GM23338 (cell line): ENCODE measurements around the gene GUCY2C. TPM values are rescaled to one million over a fixed set of nuclear protein-coding genes. Genes with fewer than 3 reads are reported as not detected.

ENCODE experiments used
- ATAC-seq: fragments of 200-7000 bp; cut with Tn5 transposase; 3 replicates; pipeline ENCODE4 v1.9.1; 2020
- DNase-seq: peaks from one replicate; pipeline ENCODE4 v3.0.0-alpha.2; 2015; ENCODE audit warnings: low spot score
- H2AFZ ChIP-seq: fragments of 200-600 bp; sonication (generic); 2 replicates; pipeline ENCODE4 v1.8.0; 2016; ENCODE audit warnings: antibody characterized with exemption, mild to moderate bottlenecking, moderate library complexity
- H3F3A ChIP-seq: fragments of 200-600 bp; sonication (generic); replicated peaks from 2 replicates; pipeline ENCODE4 v1.8.0; 2017; ENCODE audit warnings: antibody characterized with exemption, mixed run types, low read depth
- H3K27ac ChIP-seq: fragments of 200-600 bp; sonication (generic); 2 replicates; pipeline ENCODE4 v1.6.1; 2016; ENCODE audit warnings: low read depth
- H3K27me3 ChIP-seq: fragments of 200-600 bp; sonication (generic); 2 replicates; pipeline ENCODE4 v1.8.0; 2016; ENCODE audit warnings: mild to moderate bottlenecking, mixed run types, moderate library complexity; ENCODE audit not compliant: insufficient read depth
- H3K36me3 ChIP-seq: fragments of 200-600 bp; sonication (generic); 2 replicates; pipeline ENCODE4 v1.8.0; 2016; ENCODE audit warnings: mild to moderate bottlenecking; ENCODE audit not compliant: insufficient read depth
- H3K4me1 ChIP-seq: fragments of 200-600 bp; sonication (generic); 2 replicates; pipeline ENCODE4 v1.8.0; 2016; ENCODE audit warnings: mild to moderate bottlenecking, moderate library complexity; ENCODE audit not compliant: insufficient read depth
- H3K4me2 ChIP-seq: fragments of 200-600 bp; sonication (generic); 2 replicates; pipeline ENCODE4 v1.7.1; 2017; ENCODE audit warnings: mixed run types
- H3K4me3 ChIP-seq: fragments of 200-600 bp; sonication (generic); 2 replicates; pipeline ENCODE4 v1.6.1; 2016; ENCODE audit warnings: mixed run types
- H3K79me2 ChIP-seq: fragments of 200-600 bp; sonication (generic); replicated peaks from 2 replicates; pipeline ENCODE4 v1.8.0; 2017; ENCODE audit warnings: mild to moderate bottlenecking; ENCODE audit not compliant: insufficient read depth
- H3K9me2 ChIP-seq: fragments of 200-600 bp; sonication (generic); 2 replicates; pipeline ENCODE4 v1.8.0; 2017; ENCODE audit not compliant: insufficient read depth
- H4K20me1 ChIP-seq: fragments of 200-600 bp; sonication (generic); replicated peaks from 2 replicates; pipeline ENCODE4 v1.8.0; 2017; ENCODE audit warnings: mild to moderate bottlenecking; ENCODE audit not compliant: insufficient read depth
- H3K27ac Mint-ChIP-seq: 2 replicates; pipeline ENCODE4 v1.8.0; 2020; ENCODE audit warnings: inconsistent platforms, mild to moderate bottlenecking, moderate library complexity, mixed read lengths
- H3K27me3 Mint-ChIP-seq: 3 replicates; pipeline ENCODE4 v1.8.0; 2022; ENCODE audit warnings: low read depth, mild to moderate bottlenecking, moderate library complexity, mixed read lengths, inconsistent platforms; ENCODE audit not compliant: insufficient read depth, poor library complexity
- H3K36me3 Mint-ChIP-seq: 3 replicates; pipeline ENCODE4 v1.8.0; 2021; ENCODE audit warnings: low read depth, mild to moderate bottlenecking, inconsistent platforms, moderate library complexity, mixed read lengths
- H3K4me1 Mint-ChIP-seq: 3 replicates; pipeline ENCODE4 v1.8.0; 2020; ENCODE audit warnings: mild to moderate bottlenecking, inconsistent platforms, mixed read lengths
- H3K4me3 Mint-ChIP-seq: 3 replicates; pipeline ENCODE4 v1.8.0; 2021; ENCODE audit warnings: moderate library complexity, mild to moderate bottlenecking, inconsistent platforms, mixed read lengths
- H3K9me3 Mint-ChIP-seq: 3 replicates; pipeline ENCODE4 v1.8.0; 2020; ENCODE audit warnings: moderate library complexity, mild to moderate bottlenecking, inconsistent platforms, mixed read lengths
- CREB1 ChIP-seq: fragments of 250-450 bp; sonication (Bioruptor Pico); IDR thresholded peaks from 2 replicates; pipeline ENCODE4 v1.5.0; 2020; ENCODE audit warnings: low read depth, mild to moderate bottlenecking, moderate library complexity
- CTCF ChIP-seq, 2 experiments: fragments of 200-600 bp in 1 of 2; sonication (generic) in 1 of 2; conservative IDR thresholded peaks; 2 replicates each; pipeline versions ENCODE4 v1.5.1 to v1.6.1; 2016 to 2017; ENCODE audit warnings: antibody characterized with exemption in 2 of 2, low read depth in 2 of 2, mild to moderate bottlenecking in 2 of 2, moderate library complexity in 1 of 2
- ETS1 ChIP-seq: IDR thresholded peaks from 2 replicates; pipeline ENCODE4 v1.6.1; 2016; ENCODE audit warnings: antibody characterized with exemption
- EZH2 ChIP-seq: fragments of 200-600 bp; sonication (generic); IDR thresholded peaks from one replicate; pipeline ENCODE4 v1.8.0; 2017; ENCODE audit warnings: antibody characterized with exemption, mild to moderate bottlenecking, low read depth; ENCODE audit not compliant: unreplicated experiment
- EZH2phosphoT487 ChIP-seq: fragments of 200-600 bp; sonication (generic); IDR thresholded peaks from one replicate; pipeline ENCODE4 v1.8.1; 2018; ENCODE audit warnings: antibody characterized with exemption; ENCODE audit not compliant: unreplicated experiment
- JUNB ChIP-seq: IDR thresholded peaks from one replicate; pipeline ENCODE4 v1.6.1; 2016; ENCODE audit warnings: antibody characterized with exemption; ENCODE audit not compliant: unreplicated experiment
- NANOG ChIP-seq: IDR thresholded peaks from 2 replicates; pipeline ENCODE4 v1.6.1; 2016; ENCODE audit warnings: antibody characterized with exemption, borderline replicate concordance
- POLR2AphosphoS5 ChIP-seq: IDR thresholded peaks from 2 replicates; pipeline ENCODE4 v1.6.1; 2016; ENCODE audit warnings: antibody characterized with exemption, low read depth
- REST ChIP-seq: IDR thresholded peaks from one replicate; pipeline ENCODE4 v1.6.1; 2018; ENCODE audit warnings: antibody characterized with exemption; ENCODE audit not compliant: unreplicated experiment
- STAT1 ChIP-seq: IDR thresholded peaks from one replicate; pipeline ENCODE4 v1.6.1; 2016; ENCODE audit warnings: antibody characterized with exemption; ENCODE audit not compliant: unreplicated experiment
- ZNF114 ChIP-seq: fragments of 250-450 bp; sonication (Bioruptor Pico); IDR thresholded peaks from 2 replicates; pipeline ENCODE4 v1.5.0; 2020; ENCODE audit warnings: mild to moderate bottlenecking, moderate library complexity
- ZNF331 ChIP-seq: fragments of 250-450 bp; sonication (Bioruptor Pico); IDR thresholded peaks from 2 replicates; pipeline ENCODE4 v1.5.0; 2020; ENCODE audit warnings: low read depth, mild to moderate bottlenecking, moderate library complexity
- ZNF462 ChIP-seq: fragments of 250-450 bp; sonication (Bioruptor Pico); IDR thresholded peaks from 2 replicates; pipeline ENCODE4 v1.5.0; 2020; ENCODE audit warnings: mild to moderate bottlenecking, moderate library complexity
- polyA plus RNA-seq: library from polyadenylated mRNA; unstranded; fragments of >200 nt; fragmentation: Nextera tagmentation; extraction: Ambion mirVana; gene quantifications from 2 replicates; pipeline ENCODE4 v1.2.1, GENCODE V29; 2016
- total RNA-seq: library from RNA; depleted of rRNA; stranded (reverse); fragments of >200 nt; shearing (Covaris generic); gene quantifications from 2 replicates; pipeline ENCODE4 v1.2.3, GENCODE V29; 2014

GUCY2C gene
- total and polyA plus RNA-seq, 2 experiments from 2014 or later = 2.1 to 3.1 TPM

GRCh38 chr12:14651371-14651770, 45.0 kb downstream of the GUCY2C start:
- no peaks in the 10 kb centered on the region for H3K79me2 ChIP-seq
- Mint-ChIP-seq H3K4me3 (no peak overlapping the region), H3K36me3 (no peaks in the 10 kb centered on the region), H3K4me1 (peaks cover 16% of the 10 kb centered on the region; the same call in 2 of the 3 replicates), H3K27ac (no peak overlapping the region), H3K27me3 (no peaks in the 10 kb centered on the region), H3K9me3 (no peaks in the 10 kb centered on the region)
- no peaks in the 10 kb centered on the region for H3K36me3 ChIP-seq
- ATAC-seq = peak; percentile 45; the same call in 2 of the 3 replicates
- H3F3A ChIP-seq = no peaks in the 10 kb centered on the region
- H3K4me2 ChIP-seq = peak overlapping the region; percentile 21; the same call in 1 of the 2 replicates
- H3K4me3 ChIP-seq = no peak overlapping the region
- H3K27ac ChIP-seq = no peak overlapping the region
- DNase-seq = peak; percentile 27
- H3K27me3 ChIP-seq = no peaks in the 10 kb centered on the region
- no peak overlapping the region for H2AFZ ChIP-seq
- peaks cover 3% of the 10 kb centered on the region; the same call in 1 of the 2 replicates for H3K4me1 ChIP-seq
- H4K20me1 ChIP-seq = no peaks in the 10 kb centered on the region
- H3K9me2 ChIP-seq = no peaks in the 10 kb centered on the region
- TF ChIP-seq ZNF462 (CRISPR knock-in tag) = no peak
- no peak for TF ChIP-seq ZNF114 (CRISPR knock-in tag)
- TF ChIP-seq EZH2 = no peak
- no peak for TF ChIP-seq STAT1
- TF ChIP-seq NANOG = no peak
- no peak for TF ChIP-seq ETS1
- no peak for TF ChIP-seq CTCF (conservative IDR thresholded peaks at IDR 0.05; ENCODE audit: low read depth in 2 of 2)
- TF ChIP-seq JUNB = no peak
- TF ChIP-seq EZH2phosphoT487 = no peak
- no peak for TF ChIP-seq POLR2AphosphoS5
- TF ChIP-seq ZNF331 (CRISPR knock-in tag) = no peak
- TF ChIP-seq CREB1 (CRISPR knock-in tag) = no peak
- no peak for TF ChIP-seq REST
